GM23338 (cell line): ENCODE results near the gene RAD23B. TPM values are rescaled to one million over a fixed set of nuclear protein-coding genes. Genes with fewer than 3 reads are reported as not detected.

Experiments used
- ATAC-seq: fragments of 200-7000 bp; cut with Tn5 transposase; 3 replicates; pipeline ENCODE4 v1.9.1; 2020
- DNase-seq: peaks from one replicate; pipeline ENCODE4 v3.0.0-alpha.2; 2015; ENCODE audit warnings: low spot score
- H2AFZ ChIP-seq: fragments of 200-600 bp; sonication (generic); 2 replicates; pipeline ENCODE4 v1.8.0; 2016; ENCODE audit warnings: antibody characterized with exemption, mild to moderate bottlenecking, moderate library complexity
- H3F3A ChIP-seq: fragments of 200-600 bp; sonication (generic); replicated peaks from 2 replicates; pipeline ENCODE4 v1.8.0; 2017; ENCODE audit warnings: antibody characterized with exemption, mixed run types, low read depth
- H3K27ac ChIP-seq: fragments of 200-600 bp; sonication (generic); 2 replicates; pipeline ENCODE4 v1.6.1; 2016; ENCODE audit warnings: low read depth
- H3K27me3 ChIP-seq: fragments of 200-600 bp; sonication (generic); 2 replicates; pipeline ENCODE4 v1.8.0; 2016; ENCODE audit warnings: mild to moderate bottlenecking, mixed run types, moderate library complexity; ENCODE audit not compliant: insufficient read depth
- H3K36me3 ChIP-seq: fragments of 200-600 bp; sonication (generic); 2 replicates; pipeline ENCODE4 v1.8.0; 2016; ENCODE audit warnings: mild to moderate bottlenecking; ENCODE audit not compliant: insufficient read depth
- H3K4me1 ChIP-seq: fragments of 200-600 bp; sonication (generic); 2 replicates; pipeline ENCODE4 v1.8.0; 2016; ENCODE audit warnings: mild to moderate bottlenecking, moderate library complexity; ENCODE audit not compliant: insufficient read depth
- H3K4me2 ChIP-seq: fragments of 200-600 bp; sonication (generic); 2 replicates; pipeline ENCODE4 v1.7.1; 2017; ENCODE audit warnings: mixed run types
- H3K4me3 ChIP-seq: fragments of 200-600 bp; sonication (generic); 2 replicates; pipeline ENCODE4 v1.6.1; 2016; ENCODE audit warnings: mixed run types
- H3K79me2 ChIP-seq: fragments of 200-600 bp; sonication (generic); replicated peaks from 2 replicates; pipeline ENCODE4 v1.8.0; 2017; ENCODE audit warnings: mild to moderate bottlenecking; ENCODE audit not compliant: insufficient read depth
- H3K9me2 ChIP-seq: fragments of 200-600 bp; sonication (generic); 2 replicates; pipeline ENCODE4 v1.8.0; 2017; ENCODE audit not compliant: insufficient read depth
- H4K20me1 ChIP-seq: fragments of 200-600 bp; sonication (generic); replicated peaks from 2 replicates; pipeline ENCODE4 v1.8.0; 2017; ENCODE audit warnings: mild to moderate bottlenecking; ENCODE audit not compliant: insufficient read depth
- H3K27ac Mint-ChIP-seq: 2 replicates; pipeline ENCODE4 v1.8.0; 2020; ENCODE audit warnings: inconsistent platforms, mild to moderate bottlenecking, moderate library complexity, mixed read lengths
- H3K27me3 Mint-ChIP-seq: 3 replicates; pipeline ENCODE4 v1.8.0; 2022; ENCODE audit warnings: low read depth, mild to moderate bottlenecking, moderate library complexity, mixed read lengths, inconsistent platforms; ENCODE audit not compliant: insufficient read depth, poor library complexity
- H3K36me3 Mint-ChIP-seq: 3 replicates; pipeline ENCODE4 v1.8.0; 2021; ENCODE audit warnings: low read depth, mild to moderate bottlenecking, inconsistent platforms, moderate library complexity, mixed read lengths
- H3K4me1 Mint-ChIP-seq: 3 replicates; pipeline ENCODE4 v1.8.0; 2020; ENCODE audit warnings: mild to moderate bottlenecking, inconsistent platforms, mixed read lengths
- H3K4me3 Mint-ChIP-seq: 3 replicates; pipeline ENCODE4 v1.8.0; 2021; ENCODE audit warnings: moderate library complexity, mild to moderate bottlenecking, inconsistent platforms, mixed read lengths
- H3K9me3 Mint-ChIP-seq: 3 replicates; pipeline ENCODE4 v1.8.0; 2020; ENCODE audit warnings: moderate library complexity, mild to moderate bottlenecking, inconsistent platforms, mixed read lengths
- EZH2phosphoT487 ChIP-seq: fragments of 200-600 bp; sonication (generic); IDR thresholded peaks from one replicate; pipeline ENCODE4 v1.8.1; 2018; ENCODE audit warnings: antibody characterized with exemption; ENCODE audit not compliant: unreplicated experiment
- REST ChIP-seq: IDR thresholded peaks from one replicate; pipeline ENCODE4 v1.6.1; 2018; ENCODE audit warnings: antibody characterized with exemption; ENCODE audit not compliant: unreplicated experiment
- STAT1 ChIP-seq: IDR thresholded peaks from one replicate; pipeline ENCODE4 v1.6.1; 2016; ENCODE audit warnings: antibody characterized with exemption; ENCODE audit not compliant: unreplicated experiment
- ZNF331 ChIP-seq: fragments of 250-450 bp; sonication (Bioruptor Pico); IDR thresholded peaks from 2 replicates; pipeline ENCODE4 v1.5.0; 2020; ENCODE audit warnings: low read depth, mild to moderate bottlenecking, moderate library complexity
- ZNF462 ChIP-seq: fragments of 250-450 bp; sonication (Bioruptor Pico); IDR thresholded peaks from 2 replicates; pipeline ENCODE4 v1.5.0; 2020; ENCODE audit warnings: mild to moderate bottlenecking, moderate library complexity
- polyA plus RNA-seq: library from polyadenylated mRNA; unstranded; fragments of >200 nt; fragmentation: Nextera tagmentation; extraction: Ambion mirVana; gene quantifications from 2 replicates; pipeline ENCODE4 v1.2.1, GENCODE V29; 2016
- total RNA-seq: library from RNA; depleted of rRNA; stranded (reverse); fragments of >200 nt; shearing (Covaris generic); gene quantifications from 2 replicates; pipeline ENCODE4 v1.2.3, GENCODE V29; 2014

RAD23B gene
- total and polyA plus RNA-seq, 2 experiments from 2014 or later: 31.1 to 137 TPM

GRCh38 chr9:107307331-107307730, 24.3 kb downstream of the RAD23B start (continued):
- TF ChIP-seq REST: no peak
- TF ChIP-seq EZH2phosphoT487: no peak
- TF ChIP-seq ZNF331 (CRISPR knock-in tag): no peak

- H3K4me1 Mint-ChIP-seq: peaks cover 3% of the 10 kb centered on the region; the same call in 1 of the 3 replicates
- H3K4me3 ChIP-seq: no peak overlapping the region
- no peak for DNase-seq
- peaks cover 72% of the 10 kb centered on the region for H3K36me3 Mint-ChIP-seq
- no peaks in the 10 kb centered on the region for H3F3A ChIP-seq
- no peaks in the 10 kb centered on the region for H3K27me3 ChIP-seq
- no peak overlapping the region for H3K4me2 ChIP-seq
- peaks cover 65% of the 10 kb centered on the region for H4K20me1 ChIP-seq
- no peak overlapping the region for H3K27ac Mint-ChIP-seq
- H3K9me3 Mint-ChIP-seq: no peaks in the 10 kb centered on the region
- no peak overlapping the region for H2AFZ ChIP-seq
- ATAC-seq: no peak
- TF ChIP-seq STAT1 (no peak), ZNF462 (no peak)
- H3K4me3 Mint-ChIP-seq: no peak overlapping the region
- H3K4me1 ChIP-seq: no peaks in the 10 kb centered on the region
- peaks cover 98% of the 10 kb centered on the region for H3K79me2 ChIP-seq
- H3K36me3 ChIP-seq: peaks cover 44% of the 10 kb centered on the region
- H3K27ac ChIP-seq: peak overlapping the region; percentile 72; the same call in 1 of the 2 replicates
- peaks cover 5% of the 10 kb centered on the region for H3K27me3 Mint-ChIP-seq
- no peaks in the 10 kb centered on the region for H3K9me2 ChIP-seq
Observed at GRCh38 chr9:107308461-107308860, 25.4 kb downstream of the RAD23B start.
